Lower leg skin (tissue), 4 donors: Measurements from ENCODE around the gene YAE1. TPM values are rescaled to one million over a fixed set of nuclear protein-coding genes. Genes with fewer than 3 reads are reported as not detected.

Experiments
- DNase-seq, 2 donors: peaks; one replicate each; pipeline ENCODE4 v3.0.0-alpha.2; 2019; ENCODE audit warnings: low spot score in 2 of 2
- H3K4me3 ChIP-seq: fragments of 200-600 bp; sonication (generic); 2 replicates; pipeline ENCODE4 v1.5.1; 2017; ENCODE audit warnings: mild to moderate bottlenecking, low read depth; ENCODE audit not compliant: poor library complexity, severe bottlenecking
- CTCF ChIP-seq, 3 donors: fragments of 450-650 bp; IDR thresholded peaks; one replicate each; pipeline ENCODE4 v1.5.1; 2016; ENCODE audit warnings: antibody characterized with exemption in 3 of 3, mild to moderate bottlenecking in 3 of 3, moderate library complexity in 2 of 3
- POLR2A ChIP-seq, 2 donors: fragments of 450-650 bp; IDR thresholded peaks; one replicate each; pipeline ENCODE4 v1.6.1; 2016 to 2017; ENCODE audit warnings: antibody characterized with exemption in 2 of 2, mild to moderate bottlenecking in 1 of 2, moderate library complexity in 1 of 2
- WGBS, 2 donors: methylation state at CpG; one replicate each; pipeline ENCODE4 v1.1.5; 2018; 5-methylcytosine and 5-hydroxymethylcytosine counted together
- intact Hi-C: fragments of 100-400 bp; cut with DNase I; formaldehyde crosslinking; loops from one replicate; pipeline ENCODE4 v1.15.0; 2023; ENCODE audit warnings: low total_unique reads
- total RNA-seq, 4 donors: library from RNA; depleted of rRNA; stranded (reverse); fragments of >200 nt; gene quantifications; one replicate each; pipeline ENCODE4 v1.1.0, GENCODE V29; 2016

Gene YAE1
- total RNA-seq, 4 donors from 2014 or later: 13.2 to 18.4 (median 14.4) TPM

GRCh38 chr7:39615350-39615975 lies 49.3 kb downstream of the YAE1 start:
- H3K4me3 ChIP-seq: no peak overlapping the region
- DNase-seq: no peak
- intact Hi-C loops: no loop called here
- 84 to 86% methylated on average over 1 of the region's 1 CpG for WGBS, 2 donors
- no peak for TF ChIP-seq CTCF (IDR thresholded peaks at IDR 0.05)
- no peak for TF ChIP-seq POLR2A (IDR thresholded peaks at IDR 0.05)

DNA sequence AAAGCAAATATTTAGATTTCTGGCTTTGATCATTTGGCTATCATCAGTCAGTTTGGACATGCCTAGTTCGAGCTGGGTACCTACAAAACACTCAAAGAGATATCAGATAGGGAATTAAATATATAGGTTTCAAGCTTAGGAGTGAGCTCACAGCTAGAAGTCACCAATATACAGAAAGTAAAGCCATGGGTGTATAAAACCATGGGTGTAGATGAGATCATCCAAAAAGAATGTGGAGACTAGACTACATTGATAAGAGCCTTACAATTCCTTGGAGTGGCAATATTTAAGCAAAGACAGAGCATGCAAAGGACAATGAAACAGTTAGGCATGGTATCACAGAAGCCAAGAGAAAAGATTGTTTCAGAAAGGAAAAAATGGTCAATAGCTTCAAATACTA lies 49.9 kb downstream of the YAE1 start:
- no peak for TF ChIP-seq POLR2A (IDR thresholded peaks at IDR 0.05)
- TF ChIP-seq CTCF (IDR thresholded peaks at IDR 0.05): no peak
- DNase-seq: no peak
- 58 to 69% methylated on average over 1 of the region's 1 CpG for WGBS, 2 donors
- intact Hi-C loops: no loop called here
- no peak overlapping the region for H3K4me3 ChIP-seq

DNA sequence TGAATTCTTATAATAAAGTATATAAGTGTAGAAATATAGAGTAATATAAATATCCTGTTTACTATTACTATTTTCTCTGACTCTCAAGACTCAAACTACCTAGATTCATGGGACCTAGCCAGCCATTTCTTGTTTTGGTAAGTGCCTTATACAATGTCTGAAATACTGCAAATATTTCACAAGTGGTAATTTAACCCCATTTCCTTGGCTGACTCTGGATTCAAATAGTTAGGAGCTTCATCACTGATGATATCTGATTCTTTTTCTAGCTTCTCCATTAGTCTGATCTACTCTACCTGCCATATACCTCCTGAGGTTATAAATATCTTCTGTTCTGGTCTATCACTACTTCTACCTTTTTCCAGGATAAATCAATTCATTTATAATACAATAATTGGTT lies 50.8 kb downstream of the YAE1 start:
- DNase-seq: no peak
- no peak overlapping the region for H3K4me3 ChIP-seq
- TF ChIP-seq POLR2A (IDR thresholded peaks at IDR 0.05) (no peak), CTCF (IDR thresholded peaks at IDR 0.05) (no peak)
- intact Hi-C loops: no loop called here

DNA sequence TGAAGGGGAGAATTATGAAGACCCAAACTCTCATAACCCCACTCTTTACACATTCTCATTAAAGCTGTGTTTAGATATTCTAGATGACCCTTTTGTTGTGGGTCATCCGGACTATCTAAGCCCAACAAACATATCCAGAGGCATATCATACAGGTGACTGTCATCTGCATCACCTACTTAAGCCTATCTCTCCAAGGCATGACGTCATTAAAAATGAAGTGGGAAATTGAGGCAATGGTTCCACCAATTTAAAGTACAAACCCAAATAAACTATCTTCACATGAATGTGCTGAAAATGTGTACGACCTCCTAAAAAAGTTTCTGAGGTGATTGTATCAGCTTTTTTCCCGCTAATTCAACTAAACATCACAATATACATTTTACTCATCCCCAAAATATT lies 52.7 kb downstream of the YAE1 start:
- no peak for DNase-seq
- WGBS, 2 donors: 88 to 94% methylated on average over 4 of the region's 4 CpGs
- intact Hi-C loops: no loop called here
- no peak for TF ChIP-seq POLR2A (IDR thresholded peaks at IDR 0.05)
- no peak for TF ChIP-seq CTCF (IDR thresholded peaks at IDR 0.05)
- no peak overlapping the region for H3K4me3 ChIP-seq

GRCh38 chr7:39620486-39620885 lies 54.3 kb downstream of the YAE1 start:
- no peak for DNase-seq
- TF ChIP-seq POLR2A (IDR thresholded peaks at IDR 0.05) (no peak), CTCF (IDR thresholded peaks at IDR 0.05) (no peak)
- no peak overlapping the region for H3K4me3 ChIP-seq
- intact Hi-C loops: no loop called here

DNA sequence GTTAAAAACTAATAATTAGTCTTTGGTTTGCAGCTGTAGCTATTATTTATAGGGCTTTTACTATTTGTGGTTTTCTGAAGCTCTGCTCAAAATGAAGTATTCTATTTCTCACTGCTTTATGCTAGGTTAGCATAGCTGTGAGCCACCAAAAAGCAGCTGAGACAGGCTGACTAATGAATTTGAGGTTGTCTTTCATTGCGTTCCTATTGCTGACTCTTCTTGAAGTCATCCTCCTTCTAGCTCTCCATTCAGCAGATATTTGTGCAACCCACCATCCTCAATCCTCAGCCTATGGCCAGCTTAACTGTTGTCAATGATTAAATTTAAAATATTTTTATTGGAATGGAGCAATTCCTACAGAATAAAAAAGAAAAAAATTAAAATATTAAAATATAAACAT lies 55.1 kb downstream of the YAE1 start:
- no peak for TF ChIP-seq CTCF (IDR thresholded peaks at IDR 0.05)
- TF ChIP-seq POLR2A (IDR thresholded peaks at IDR 0.05): no peak
- intact Hi-C loops: no loop called here
- no peak for DNase-seq
- WGBS, 2 donors: 58 to 59% methylated on average over 1 of the region's 1 CpG
- no peak overlapping the region for H3K4me3 ChIP-seq
